Esophagus squamous epithelium (tissue), 5 donors: ENCODE measurements around the gene TREML2. TPM values are rescaled to one million over a fixed set of nuclear protein-coding genes. Genes with fewer than 3 reads are reported as not detected.

ENCODE experiments used
- DNase-seq: peaks from one replicate; lab custom pipeline; 2025; lab: John Stamatoyannopoulos, UW
- H3K27ac ChIP-seq, 4 donors: fragments of 200-600 bp; sonication (generic); one replicate each; pipeline ENCODE4 v1.5.1; 2016 to 2019; ENCODE audit warnings: mild to moderate bottlenecking in 1 of 4
- H3K27me3 ChIP-seq, 4 donors: fragments of 200-600 bp; sonication (generic); 1 replicate in 3 of 4; 2 replicates in 1 of 4; pipeline versions ENCODE4 v1.5.1 to v1.6.0; 2017 to 2021; ENCODE audit warnings: antibody characterized with exemption in 1 of 4
- H3K36me3 ChIP-seq, 3 donors: fragments of 200-600 bp; sonication (generic); one replicate each; pipeline ENCODE4 v1.5.1; 2016 to 2019
- H3K4me1 ChIP-seq, 3 donors: fragments of 200-600 bp; sonication (generic); one replicate each; pipeline ENCODE4 v1.5.1; 2017 to 2019
- H3K4me3 ChIP-seq, 4 donors: fragments of 200-600 bp; sonication (generic); 1 replicate in 3 of 4; 2 replicates in 1 of 4; pipeline ENCODE4 v1.5.1; 2016 to 2019; ENCODE audit warnings: mild to moderate bottlenecking in 2 of 4, moderate library complexity in 1 of 4
- H3K9me3 ChIP-seq, 3 donors: fragments of 200-600 bp; sonication (generic); one replicate each; pipeline ENCODE4 v1.5.1; 2016 to 2019
- CTCF ChIP-seq, 6 experiments: fragments of 450-650 bp in 4 of 6; fragments of 200-600 bp in 2 of 6; sonication (generic) in 2 of 6; IDR thresholded peaks; one replicate each; pipeline ENCODE4 v1.5.1; 2016 to 2019; ENCODE audit warnings: antibody characterized with exemption in 6 of 6, mild to moderate bottlenecking in 4 of 6, moderate library complexity in 4 of 6
- POLR2A ChIP-seq, 4 donors: fragments of 450-650 bp; IDR thresholded peaks; one replicate each; pipeline ENCODE4 v1.6.1; 2017; ENCODE audit warnings: antibody characterized with exemption in 4 of 4, mild to moderate bottlenecking in 4 of 4, moderate library complexity in 3 of 4
- WGBS, 2 donors: methylation state at CpG; one replicate each; pipeline ENCODE4 v1.1.5; 2018; 5-methylcytosine and 5-hydroxymethylcytosine counted together
- intact Hi-C: fragments of 100-400 bp; cut with DNase I; formaldehyde crosslinking; loops from one replicate; pipeline ENCODE4 v1.15.0; 2022
- total RNA-seq, 4 donors: library from RNA; depleted of rRNA; stranded (reverse); fragments of >200 nt; gene quantifications; one replicate each; pipeline ENCODE4 v1.1.0, GENCODE V29; 2016
- donor health status: DM: yes; HTN: yes; CAD: no.

TREML2 gene
- total RNA-seq, 4 donors from 2014 or later = 0.26 TPM; not detected in 3

GRCh38 chr6:41228616-41229015 is 27.7 kb upstream of the TREML2 start:
- Histone ChIP-seq H3K27ac (no peak overlapping the region), H3K4me3 (no peak overlapping the region), H3K9me3 (no peaks in the 10 kb centered on the region), H3K4me1 (no peaks in the 10 kb centered on the region), H3K27me3 (peaks cover 0 to 60% (median 2%) of the 10 kb centered on the region in 4 donors), H3K36me3 (no peaks in the 10 kb centered on the region)
- WGBS, 2 donors = 32 to 41% methylated on average over 4 to 5 of the region's 5 CpGs
- TF ChIP-seq POLR2A (IDR thresholded peaks at IDR 0.05) = no peak
- no peak for TF ChIP-seq CTCF (IDR thresholded peaks at IDR 0.05)
- intact Hi-C loops = no loop called here
- DNase-seq = no peak

- intact Hi-C loops = no loop called here
- Histone ChIP-seq H3K4me3 (no peak within 1 kb of the TSS), H3K27me3 (peaks cover 0 to 65% (median 2%) of the 10 kb centered on the region in 4 donors), H3K27ac (no peak within 1 kb of the TSS), H3K36me3 (no peaks in the 10 kb centered on the region), H3K4me1 (no peaks in the 10 kb centered on the region), H3K9me3 (no peaks in the 10 kb centered on the region)
- WGBS, 2 donors = 80% methylated on average over 1 of the region's 5 CpGs; no CpG with 5 or more reads in 1 of the 2 donors
- TF ChIP-seq CTCF (IDR thresholded peaks at IDR 0.05) = no peak
- TF ChIP-seq POLR2A (IDR thresholded peaks at IDR 0.05) = no peak
- no peak for DNase-seq
Measured at GRCh38 chr6:41228096-41228495, 27.1 kb upstream of the TREML2 start, which contains the start of gene TREML4. Gene TREML4, plus strand, starts transcription at chr6:41228349. Its CDS starts 79 bp downstream, at chr6:41228428.

GRCh38 chr6:41226752-41227151 is 25.8 kb upstream of the TREML2 start:
- intact Hi-C loops = no loop called here
- no peak for TF ChIP-seq CTCF (IDR thresholded peaks at IDR 0.05)
- TF ChIP-seq POLR2A (IDR thresholded peaks at IDR 0.05) = no peak
- no peaks in the 10 kb centered on the region for H3K4me1 ChIP-seq
- H3K9me3 ChIP-seq = no peaks in the 10 kb centered on the region
- WGBS, 2 donors = 41 to 52% methylated on average over 3 of the region's 3 CpGs
- H3K4me3 ChIP-seq = no peak overlapping the region
- H3K27ac ChIP-seq = no peak overlapping the region
- DNase-seq = no peak
- H3K27me3 ChIP-seq = peaks cover 0 to 70% (median 2%) of the 10 kb centered on the region in 4 donors
- H3K36me3 ChIP-seq = no peaks in the 10 kb centered on the region

- peaks cover 0 to 6% (median 0%) of the 10 kb centered on the region in 3 donors for H3K9me3 ChIP-seq
- H3K4me1 ChIP-seq = no peaks in the 10 kb centered on the region
- WGBS, 2 donors = 86 to 90% methylated on average over 1 of the region's 1 CpG
- no peaks in the 10 kb centered on the region for H3K36me3 ChIP-seq
- no peak for TF ChIP-seq CTCF (IDR thresholded peaks at IDR 0.05)
- TF ChIP-seq POLR2A (IDR thresholded peaks at IDR 0.05) = no peak
- intact Hi-C loops = no loop called here
- H3K27ac ChIP-seq = no peak overlapping the region
- DNase-seq = no peak
- H3K27me3 ChIP-seq = peaks cover 0 to 58% (median 0%) of the 10 kb centered on the region in 4 donors
- no peak overlapping the region for H3K4me3 ChIP-seq
Measured at GRCh38 chr6:41224800-41225199, 23.9 kb upstream of the TREML2 start.

GRCh38 chr6:41222513-41222912 is 21.6 kb upstream of the TREML2 start:
- TF ChIP-seq POLR2A (IDR thresholded peaks at IDR 0.05) (no peak), CTCF (IDR thresholded peaks at IDR 0.05) (no peak)
- Histone ChIP-seq H3K4me3 (no peak overlapping the region), H3K9me3 (peaks cover 0 to 11% (median 0%) of the 10 kb centered on the region in 3 donors), H3K27me3 (peaks cover 0 to 43% (median 0%) of the 10 kb centered on the region in 4 donors), H3K27ac (no peak overlapping the region), H3K4me1 (no peaks in the 10 kb centered on the region), H3K36me3 (no peaks in the 10 kb centered on the region)
- no peak for DNase-seq
- 33 to 60% methylated on average over 1 to 2 of the region's 5 CpGs for WGBS, 2 donors
- intact Hi-C loops = no loop called here
